ENCODE measurements around the gene CHTF18.

The CHTF18 gene

GRCh38 chr16:840561-841454, 52.4 kb downstream of the CHTF18 start:
- no peak for FAIRE-seq
- DNase-seq (ENCODE audit: extremely low spot score, insufficient read length, low read depth): no peak

- FAIRE-seq (no peak), DNase-seq (ENCODE audit: extremely low spot score, insufficient read length, low read depth) (no peak)
Measured at GRCh38 chr16:841455-842060, 53.1 kb downstream of the CHTF18 start.

- no peak for DNase-seq (ENCODE audit: extremely low spot score, insufficient read length, low read depth)
- no peak for FAIRE-seq
Measured at GRCh38 chr16:842061-842476, 53.6 kb downstream of the CHTF18 start.

GRCh38 chr16:842711-843560, 54.5 kb downstream of the CHTF18 start:
- FAIRE-seq: no peak
- DNase-seq (ENCODE audit: extremely low spot score, insufficient read length, low read depth): no peak

GRCh38 chr16:843771-844170, 55.4 kb downstream of the CHTF18 start:
- no peak for FAIRE-seq

GRCh38 chr16:844638-845350, 56.4 kb downstream of the CHTF18 start:
- FAIRE-seq (no peak), DNase-seq (ENCODE audit: extremely low spot score, insufficient read length, low read depth) (no peak)

More at GRCh38 chr16:843771-844170, 55.4 kb downstream of the CHTF18 start:
- DNase-seq (ENCODE audit: extremely low spot score, insufficient read length, low read depth): no peak

GRCh38 chr16:845351-845745, 56.9 kb downstream of the CHTF18 start:
- no peak for FAIRE-seq
- DNase-seq (ENCODE audit: extremely low spot score, insufficient read length, low read depth): no peak

- FAIRE-seq: no peak
Measured at GRCh38 chr16:847151-847550, 58.7 kb downstream of the CHTF18 start.

More at GRCh38 chr16:847151-847550, 58.7 kb downstream of the CHTF18 start:
- DNase-seq (ENCODE audit: extremely low spot score, insufficient read length, low read depth): no peak

Data from GM18507 (cell line).